Measurements from ENCODE around the gene KDM5B.

DNA sequence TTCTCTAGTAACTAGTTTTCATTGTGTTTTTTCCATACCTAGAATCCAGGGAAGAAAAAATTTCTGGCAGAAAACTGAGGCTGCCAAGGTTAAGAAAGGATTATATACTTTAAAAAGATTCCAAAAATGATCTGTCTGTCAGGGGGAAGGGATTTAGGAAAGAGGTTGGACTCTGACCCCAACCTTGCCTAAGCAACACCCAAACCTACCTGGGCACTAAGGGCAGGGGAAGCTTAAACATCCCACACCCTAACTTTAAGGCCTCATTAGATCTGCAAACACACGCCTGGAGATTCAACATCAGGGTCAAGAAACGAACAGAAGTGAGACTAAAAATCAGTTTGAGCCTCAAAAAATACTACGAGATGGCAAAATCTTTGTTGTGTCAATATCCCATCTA, 19.4 kb downstream of the KDM5B start:
- TF ChIP-seq, protein P1, sequence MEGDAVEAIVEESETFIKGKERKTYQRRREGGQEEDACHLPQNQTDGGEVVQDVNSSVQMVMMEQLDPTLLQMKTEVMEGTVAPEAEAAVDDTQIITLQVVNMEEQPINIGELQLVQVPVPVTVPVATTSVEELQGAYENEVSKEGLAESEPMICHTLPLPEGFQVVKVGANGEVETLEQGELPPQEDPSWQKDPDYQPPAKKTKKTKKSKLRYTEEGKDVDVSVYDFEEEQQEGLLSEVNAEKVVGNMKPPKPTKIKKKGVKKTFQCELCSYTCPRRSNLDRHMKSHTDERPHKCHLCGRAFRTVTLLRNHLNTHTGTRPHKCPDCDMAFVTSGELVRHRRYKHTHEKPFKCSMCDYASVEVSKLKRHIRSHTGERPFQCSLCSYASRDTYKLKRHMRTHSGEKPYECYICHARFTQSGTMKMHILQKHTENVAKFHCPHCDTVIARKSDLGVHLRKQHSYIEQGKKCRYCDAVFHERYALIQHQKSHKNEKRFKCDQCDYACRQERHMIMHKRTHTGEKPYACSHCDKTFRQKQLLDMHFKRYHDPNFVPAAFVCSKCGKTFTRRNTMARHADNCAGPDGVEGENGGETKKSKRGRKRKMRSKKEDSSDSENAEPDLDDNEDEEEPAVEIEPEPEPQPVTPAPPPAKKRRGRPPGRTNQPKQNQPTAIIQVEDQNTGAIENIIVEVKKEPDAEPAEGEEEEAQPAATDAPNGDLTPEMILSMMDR (IDR thresholded peaks at IDR 0.05): no peak
- no peak for TF ChIP-seq POLR2A (IDR thresholded peaks at IDR 0.05)
